Measurements from ENCODE around the gene C19orf44.

- TF ChIP-seq ZNF274 (IDR thresholded peaks at IDR 0.05; ENCODE audit: low read depth, low read length) (no peak), YY1 (IDR thresholded peaks at IDR 0.05; ENCODE audit: insufficient read depth, insufficient read length) (no peak), SUZ12 (IDR thresholded peaks at IDR 0.05; ENCODE audit: extremely low read depth, insufficient read depth, insufficient read length) (no peak)
Measured at GRCh38 chr19:16516923-16517610, 20.9 kb downstream of the C19orf44 start.

Data from NT2/D1 (cell line).